Epithelial cell of esophagus (primary cell): Measurements from ENCODE around the gene EEF1G.

Experiments
- DNase-seq: peaks from one replicate; pipeline ENCODE4 v3.0.0; 2010; ENCODE audit warnings: low read depth
- H3K4me3 ChIP-seq: 2 replicates; pipeline ENCODE4 v1.5.1; 2011; ENCODE audit warnings: mild to moderate bottlenecking, low read length, control low read depth
- CTCF ChIP-seq: IDR thresholded peaks from 2 replicates; pipeline ENCODE4 v1.5.1; 2011; ENCODE audit warnings: low read depth, mild to moderate bottlenecking, low read length, control low read depth, inconsistent platforms; ENCODE audit not compliant: insufficient read depth; ENCODE audit errors: missing control alignments

Gene EEF1G

DNA sequence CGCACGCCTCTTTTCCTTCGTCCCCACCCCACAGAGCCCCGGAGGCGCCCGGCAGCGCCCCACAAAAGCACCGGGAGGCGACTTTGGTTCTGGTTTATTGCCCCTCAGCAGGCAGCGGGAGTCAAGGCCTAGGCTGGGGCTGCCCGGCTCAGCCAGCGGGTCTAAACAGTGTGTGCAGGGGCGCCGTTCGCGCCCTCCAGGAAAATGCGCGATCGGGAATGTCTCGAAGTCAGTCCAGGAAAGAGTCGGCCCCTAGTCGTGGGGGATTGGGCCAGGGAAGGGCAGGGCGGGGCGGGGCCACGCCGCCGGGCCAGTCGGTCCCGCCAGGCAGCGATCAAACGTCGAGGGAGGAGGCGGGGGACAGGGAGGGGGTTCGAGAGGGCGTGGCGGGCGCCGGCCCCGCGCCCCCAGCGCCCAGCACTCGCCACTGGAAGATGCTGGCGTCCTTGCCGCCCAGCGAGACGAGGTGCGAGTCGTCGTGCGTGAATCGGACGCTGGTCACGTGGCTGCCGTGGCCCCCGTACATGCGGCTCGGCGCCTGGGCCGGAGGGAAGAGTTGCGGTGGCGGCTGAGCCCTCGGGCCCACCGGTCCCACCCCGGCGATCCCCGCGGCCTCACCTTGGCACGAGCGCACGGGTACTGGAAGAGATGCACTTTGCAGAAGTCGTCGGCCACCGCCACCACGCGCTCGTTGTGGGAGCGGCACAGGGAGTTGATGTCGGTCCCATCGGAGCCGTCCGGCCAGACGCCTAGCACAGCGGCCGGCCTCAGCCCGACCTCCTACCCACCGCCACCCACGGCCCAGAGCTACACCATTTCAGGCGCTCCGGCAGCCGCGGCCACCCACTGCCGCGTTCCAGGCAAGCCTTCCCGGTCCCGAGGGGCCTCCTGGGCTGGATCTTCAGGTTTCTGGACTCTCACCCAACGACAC lies 28.7 kb upstream of the EEF1G start:
- H3K4me3 ChIP-seq, result peak overlapping the region; percentile 85
- DNase-seq, result peak; percentile 74
- TF ChIP-seq CTCF, result peak; percentile 23

DNA sequence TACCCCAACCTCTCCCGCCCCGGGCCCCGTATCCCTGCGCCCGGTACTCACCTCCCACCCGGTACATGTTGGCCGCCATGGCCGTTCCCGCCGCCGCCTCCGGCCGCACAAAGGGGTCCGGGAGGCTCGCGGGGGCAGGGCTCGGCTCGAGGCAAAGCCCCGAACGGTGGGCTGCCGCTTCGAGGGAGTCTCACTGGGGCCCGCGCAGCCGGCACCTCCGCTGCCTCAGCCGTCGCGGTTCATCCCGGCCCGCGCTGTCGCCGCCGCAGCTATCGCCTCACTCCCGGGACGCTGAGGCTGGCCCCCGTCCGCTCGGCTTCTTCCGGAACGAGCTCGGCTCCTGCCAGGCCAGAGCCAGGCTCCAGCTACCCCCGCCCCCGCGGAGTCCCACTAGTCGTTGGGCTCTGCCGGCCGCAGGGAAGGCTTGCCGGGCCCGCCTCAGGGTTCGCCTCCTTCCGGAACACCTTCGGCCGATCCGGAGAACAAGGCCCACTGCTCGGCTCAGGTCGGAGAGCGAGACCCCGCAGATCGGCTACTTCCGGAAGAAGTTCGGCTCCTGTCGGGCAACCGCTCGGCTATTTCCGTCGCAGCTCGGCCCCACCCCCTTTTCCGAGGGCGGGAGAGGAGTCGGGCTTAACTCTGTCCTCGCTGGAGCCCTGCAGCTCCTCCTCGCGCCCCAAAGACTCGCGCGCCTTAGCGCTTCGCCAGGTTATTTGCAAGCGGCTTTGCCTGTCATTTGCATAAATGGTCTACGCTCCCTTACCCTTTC lies 27.9 kb upstream of the EEF1G start, which contains the start of gene MTA2:
Gene MTA2 (minus strand): TSS at position 494 of the 769 bp plus-strand sequence. CDS start 415 bp downstream, at position 79.
- H3K4me3 ChIP-seq, result peak within 1 kb of the TSS; percentile 85
- no peak for TF ChIP-seq CTCF
- peak; percentile 98 for DNase-seq

DNA sequence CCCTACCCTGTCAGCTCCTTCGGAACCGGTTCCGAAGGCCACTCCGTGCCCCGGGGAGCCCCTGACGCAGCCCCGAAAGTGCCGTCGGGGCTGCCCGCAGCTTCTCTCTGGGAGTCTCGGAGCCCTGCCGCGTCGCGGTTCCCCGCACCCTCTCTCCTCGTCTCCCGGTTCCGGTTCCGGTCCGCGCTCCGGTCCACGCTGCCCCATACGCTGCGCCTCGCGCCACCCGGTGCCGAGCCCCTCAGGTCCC lies 27.4 kb upstream of the EEF1G start:
- TF ChIP-seq CTCF, result no peak
- peak; percentile 26 for DNase-seq
- H3K4me3 ChIP-seq, result peak overlapping the region; percentile 85

DNA sequence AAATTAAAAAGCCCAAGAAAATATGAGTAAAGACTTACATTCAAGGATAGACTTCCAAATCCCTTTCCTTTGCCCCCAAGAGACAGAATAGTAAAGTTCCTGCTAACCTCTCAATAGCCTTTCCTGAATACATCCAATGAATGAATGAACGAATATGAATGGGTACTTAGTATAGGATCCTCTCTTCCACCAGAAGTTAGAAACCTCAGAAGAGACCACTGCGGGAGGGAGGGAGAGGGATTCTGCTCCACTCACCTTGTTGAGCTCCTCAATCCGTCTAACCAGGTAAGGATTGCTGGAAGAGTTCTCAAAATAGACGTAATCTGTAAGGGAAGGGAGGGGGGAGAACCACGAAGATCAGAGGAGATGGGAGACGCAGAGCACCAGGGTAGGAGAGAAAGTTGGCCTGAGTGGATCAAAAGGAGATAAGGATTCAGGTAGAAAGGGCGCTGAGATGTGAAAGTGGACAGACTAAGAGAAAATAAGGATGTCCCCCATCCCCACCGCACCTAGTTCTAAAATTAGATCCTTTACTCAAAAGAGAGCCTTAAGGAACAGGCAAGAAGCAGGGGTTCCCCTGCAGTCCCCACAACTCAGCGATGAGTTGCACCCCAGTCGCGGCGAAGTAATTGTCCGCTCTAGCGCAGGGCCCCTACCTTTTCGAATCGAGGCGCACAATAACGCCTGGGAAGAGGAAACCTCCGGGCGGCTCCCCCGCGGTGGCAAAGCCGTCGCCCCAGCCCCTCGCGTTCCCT lies 26.9 kb upstream of the EEF1G start:
- peak overlapping the region; percentile 85 for H3K4me3 ChIP-seq
- TF ChIP-seq CTCF, result no peak
- DNase-seq, result no peak

- peak overlapping the region; percentile 85 for H3K4me3 ChIP-seq
- DNase-seq, result peak; percentile 97
- TF ChIP-seq CTCF, result no peak
Measured at GRCh38 chr11:62599901-62600300, 26.2 kb upstream of the EEF1G start.

DNA sequence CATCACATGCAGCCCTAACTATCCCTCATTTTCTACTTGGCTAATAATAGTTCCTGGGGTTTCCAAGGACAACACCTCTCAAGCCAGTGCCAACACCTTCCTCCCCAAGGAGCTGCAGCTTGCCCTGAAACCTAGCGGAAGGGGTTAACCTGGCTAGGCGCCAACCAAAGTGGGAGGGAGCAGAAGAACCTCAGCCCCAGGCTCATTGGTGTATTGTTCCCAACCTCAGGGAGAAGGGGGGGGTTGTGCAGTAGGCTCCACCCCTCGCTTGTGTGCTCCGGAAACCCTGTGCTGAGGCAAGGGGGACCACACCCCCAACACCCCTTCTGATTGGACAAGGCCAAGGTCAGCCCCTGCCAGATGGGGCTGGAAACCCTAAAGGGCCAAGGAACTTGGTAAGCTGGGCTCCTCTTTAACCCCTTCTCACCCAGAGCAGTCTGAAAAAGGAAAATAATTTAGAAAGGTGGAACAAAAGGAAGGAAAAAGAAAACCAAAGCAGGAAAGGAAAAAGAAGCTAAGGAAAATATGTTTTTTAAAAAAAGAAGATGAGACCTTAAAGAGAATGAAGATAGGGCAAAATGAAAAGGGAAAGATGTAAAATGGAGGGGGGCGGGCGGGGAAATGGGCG lies 25.5 kb upstream of the EEF1G start:
- H3K4me3 ChIP-seq, result peak overlapping the region; percentile 85
- DNase-seq, result peak; percentile 98
- no peak for TF ChIP-seq CTCF
